ENCODE results near the gene GBF1.

- TF ChIP-seq, protein P1, sequence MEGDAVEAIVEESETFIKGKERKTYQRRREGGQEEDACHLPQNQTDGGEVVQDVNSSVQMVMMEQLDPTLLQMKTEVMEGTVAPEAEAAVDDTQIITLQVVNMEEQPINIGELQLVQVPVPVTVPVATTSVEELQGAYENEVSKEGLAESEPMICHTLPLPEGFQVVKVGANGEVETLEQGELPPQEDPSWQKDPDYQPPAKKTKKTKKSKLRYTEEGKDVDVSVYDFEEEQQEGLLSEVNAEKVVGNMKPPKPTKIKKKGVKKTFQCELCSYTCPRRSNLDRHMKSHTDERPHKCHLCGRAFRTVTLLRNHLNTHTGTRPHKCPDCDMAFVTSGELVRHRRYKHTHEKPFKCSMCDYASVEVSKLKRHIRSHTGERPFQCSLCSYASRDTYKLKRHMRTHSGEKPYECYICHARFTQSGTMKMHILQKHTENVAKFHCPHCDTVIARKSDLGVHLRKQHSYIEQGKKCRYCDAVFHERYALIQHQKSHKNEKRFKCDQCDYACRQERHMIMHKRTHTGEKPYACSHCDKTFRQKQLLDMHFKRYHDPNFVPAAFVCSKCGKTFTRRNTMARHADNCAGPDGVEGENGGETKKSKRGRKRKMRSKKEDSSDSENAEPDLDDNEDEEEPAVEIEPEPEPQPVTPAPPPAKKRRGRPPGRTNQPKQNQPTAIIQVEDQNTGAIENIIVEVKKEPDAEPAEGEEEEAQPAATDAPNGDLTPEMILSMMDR (IDR thresholded peaks at IDR 0.05) = no peak
- no peak for TF ChIP-seq POLR2A (IDR thresholded peaks at IDR 0.05)
These were observed 167.8 kb downstream of the GBF1 start for GRCh38 chr10:102413053-102413705.

Data from right lobe of liver (tissue), 4 donors.